GM18909 (cell line): Measurements from ENCODE around the gene GTPBP8.

Experiments used
- ATAC-seq: cut with Tn5 transposase; IDR thresholded peaks from one replicate; pipeline ENCODE4 v1.9.1; 2021; ENCODE audit warnings: mild to moderate bottlenecking; ENCODE audit not compliant: unreplicated experiment, poor library complexity

GTPBP8 gene

GRCh38 chr3:112990672-112991602 lies at the start of gene GTPBP8:
Gene GTPBP8, plus strand, starts transcription at chr3:112990984. Its CDS starts 16 bp downstream, at chr3:112991000.
- ATAC-seq = peak; percentile 96

GRCh38 chr3:112948346-112948838 lies 42.4 kb upstream of the GTPBP8 start:
- ATAC-seq = no peak

GRCh38 chr3:112956351-112956750 lies 34.4 kb upstream of the GTPBP8 start:
- ATAC-seq = no peak

GRCh38 chr3:112958811-112959560 lies 31.8 kb upstream of the GTPBP8 start:
- ATAC-seq = peak; percentile 72

GRCh38 chr3:112963683-112964082 lies 27.1 kb upstream of the GTPBP8 start:
- ATAC-seq = no peak

GRCh38 chr3:112965656-112966055 lies 25.1 kb upstream of the GTPBP8 start:
- no peak for ATAC-seq

GRCh38 chr3:112966633-112967032 lies 24.2 kb upstream of the GTPBP8 start:
- no peak for ATAC-seq

GRCh38 chr3:112967425-112967824 lies 23.4 kb upstream of the GTPBP8 start:
- ATAC-seq = no peak

- no peak for ATAC-seq
These were observed 23.0 kb upstream of the GTPBP8 start for GRCh38 chr3:112967828-112968227.

GRCh38 chr3:112972158-112972557 lies 18.6 kb upstream of the GTPBP8 start:
- ATAC-seq = no peak

GRCh38 chr3:112973325-112974177 lies 17.2 kb upstream of the GTPBP8 start:
- peak; percentile 92 for ATAC-seq

- peak; percentile 26 for ATAC-seq
These were observed 16.6 kb upstream of the GTPBP8 start for GRCh38 chr3:112974178-112974517.

GRCh38 chr3:112974894-112975293 lies 15.9 kb upstream of the GTPBP8 start, which contains the start of gene CD200R1:
Gene CD200R1, minus strand, starts transcription at chr3:112975103. Its CDS starts 246 bp downstream, at chr3:112974857.
- no peak for ATAC-seq

- no peak for ATAC-seq
These were observed 14.8 kb upstream of the GTPBP8 start for GRCh38 chr3:112976001-112976400.

- no peak for ATAC-seq
These were observed 13.8 kb upstream of the GTPBP8 start for GRCh38 chr3:112976953-112977352.

- ATAC-seq = no peak
These were observed 11.4 kb upstream of the GTPBP8 start for GRCh38 chr3:112979244-112979832.

GRCh38 chr3:112980080-112980479 lies 10.7 kb upstream of the GTPBP8 start:
- no peak for ATAC-seq

GRCh38 chr3:112982710-112983109 lies 8.1 kb upstream of the GTPBP8 start:
- no peak for ATAC-seq

- ATAC-seq = peak; percentile 57
These were observed 6.3 kb upstream of the GTPBP8 start for GRCh38 chr3:112984485-112984884.
